Measurements from ENCODE around the gene MIDN. TPM values are rescaled to one million over a fixed set of nuclear protein-coding genes. Genes with fewer than 3 reads are reported as not detected.

The MIDN gene
- polyA plus RNA-seq: 0.46 and 1.2 TPM in 2 replicates

GRCh38 chr19:1248139-1248785 is at the start of gene MIDN:
TSS of gene MIDN (plus strand) at chr19:1248583. CDS start at chr19:1250297, 1,714 bp downstream.

GRCh38 chr19:1205114-1206099 is 43.0 kb upstream of the MIDN start, which contains the start of gene STK11:
TSS of gene STK11 (plus strand) at chr19:1205778. CDS start at chr19:1206914, 1,136 bp downstream.

GRCh38 chr19:1237754-1238368 is 10.5 kb upstream of the MIDN start, which contains the start of gene CBARP:
TSS of gene CBARP (minus strand) at chr19:1238005. CDS start at chr19:1236100, 1,905 bp downstream.

GRCh38 chr19:1241417-1242095 is 6.8 kb upstream of the MIDN start, which contains the start of gene ATP5F1D:
TSS of gene ATP5F1D (plus strand) at chr19:1241751. CDS start at chr19:1241851, 100 bp downstream.

GRCh38 chr19:1269065-1269477 is 20.7 kb downstream of the MIDN start, which contains the start of gene CIRBP:
TSS of gene CIRBP (plus strand) at chr19:1269332. CDS start at chr19:1270934, 1,602 bp downstream.

GRCh38 chr19:1275260-1275975 is 27.0 kb downstream of the MIDN start, which contains the start of gene FAM174C:
TSS of gene FAM174C (plus strand) at chr19:1275530. CDS start at chr19:1275550, 20 bp downstream.

GRCh38 chr19:1285737-1286360 is 37.5 kb downstream of the MIDN start, which contains the start of gene EFNA2:
TSS of gene EFNA2 (plus strand) at chr19:1285873. CDS start at chr19:1286169, 296 bp downstream.

Other genes starting within 250 kb of the MIDN start
- gene GRIN3B, start 248.2 kb upstream of the MIDN start, polyA plus RNA-seq: not detected in 2 replicates
- 2.3 and 6.2 TPM in 2 replicates for gene TMEM259, start 227.5 kb upstream of the MIDN start, polyA plus RNA-seq
- not detected in 2 replicates for gene RNU6-2, start 227.1 kb upstream of the MIDN start, polyA plus RNA-seq
- 0.78 TPM in 1 of 2 replicates, not detected in the other for gene CNN2, start 222.0 kb upstream of the MIDN start, polyA plus RNA-seq
- 2.1 TPM in 1 of 2 replicates, not detected in the other for gene ABCA7, start 208.5 kb upstream of the MIDN start, polyA plus RNA-seq
- gene ARHGAP45, start 181.4 kb upstream of the MIDN start, polyA plus RNA-seq: not detected in 2 replicates
- 10.2 and 26.5 TPM in 2 replicates for gene POLR2E, start 153.2 kb upstream of the MIDN start, polyA plus RNA-seq
- 152 and 277 TPM in 2 replicates for gene GPX4, start 144.6 kb upstream of the MIDN start, polyA plus RNA-seq
- 0.07 TPM in 1 of 2 replicates, not detected in the other for gene SBNO2, start 74.3 kb upstream of the MIDN start, polyA plus RNA-seq
- 0.17 and 0.27 TPM in 2 replicates for gene STK11, start 42.8 kb upstream of the MIDN start, polyA plus RNA-seq
- gene CBARP, start 10.6 kb upstream of the MIDN start, polyA plus RNA-seq: 0.25 and 0.26 TPM in 2 replicates
- gene ATP5F1D, start 6.8 kb upstream of the MIDN start, polyA plus RNA-seq: 71.5 and 78.2 TPM in 2 replicates
- gene CIRBP, start 20.7 kb downstream of the MIDN start, polyA plus RNA-seq: 80.6 and 81.4 TPM in 2 replicates
- 7.3 and 10.2 TPM in 2 replicates for gene FAM174C, start 26.9 kb downstream of the MIDN start, polyA plus RNA-seq
- gene EFNA2, start 37.3 kb downstream of the MIDN start, polyA plus RNA-seq: not detected in 2 replicates
- 41.5 and 71.7 TPM in 2 replicates for gene NDUFS7, start 135.3 kb downstream of the MIDN start, polyA plus RNA-seq
- 9.0 TPM in 2 replicates for gene GAMT, start 153.0 kb downstream of the MIDN start, polyA plus RNA-seq
- gene DAZAP1, start 159.0 kb downstream of the MIDN start, polyA plus RNA-seq: 4.6 and 5.4 TPM in 2 replicates
- 661 and 694 TPM in 2 replicates for gene RPS15, start 189.8 kb downstream of the MIDN start, polyA plus RNA-seq
- gene APC2, start 201.5 kb downstream of the MIDN start, polyA plus RNA-seq: 0.60 and 1.2 TPM in 2 replicates
- 1.2 and 1.5 TPM in 2 replicates for gene C19orf25, start 230.6 kb downstream of the MIDN start, polyA plus RNA-seq
- not detected in 2 replicates for gene PCSK4, start 241.8 kb downstream of the MIDN start, polyA plus RNA-seq
- gene REEP6, start 242.6 kb downstream of the MIDN start, polyA plus RNA-seq: 2.2 and 3.7 TPM in 2 replicates

Measured in Purkinje cell (primary cell).